ENCODE data around the gene MTCL1.

The MTCL1 gene

GRCh38 chr18:8874872-8875271 lies 169.5 kb downstream of the MTCL1 start:
- no peak for DNase-seq

- DNase-seq = no peak
Observed at GRCh38 chr18:8876887-8877286, 171.5 kb downstream of the MTCL1 start.

- DNase-seq = no peak
Observed at GRCh38 chr18:8881103-8881502, 175.7 kb downstream of the MTCL1 start.

All from CD4-positive, alpha-beta T cell treated with Interleukin-6 for 4 hours (primary cell).